HepG2 (cell line): ENCODE results near the gene TOB1. TPM values are rescaled to one million over a fixed set of nuclear protein-coding genes. Genes with fewer than 3 reads are reported as not detected.

ENCODE experiments used
- ATAC-seq: fragments of 200-7000 bp; cut with Tn5 transposase; 3 replicates; pipeline ENCODE4 v1.9.1; 2020; ENCODE audit warnings: mild to moderate bottlenecking, moderate library complexity
- BruUV-seq: library from RNA; stranded (reverse); fragments of 400-500 nt; replicated peaks from 2 replicates; lab custom pipeline; 2021; lab: Mats Ljungman, UMichigan
- CTCF ChIA-PET: fragments of 300-600 bp; formaldehyde crosslinking; extraction: SDS; loops from one replicate; lab custom pipeline; 2021; ENCODE audit warnings: low total read pairs, inconsistent platforms, low intra/inter-chr PET ratio; lab: Yijun Ruan, JAX
- POLR2A ChIA-PET: fragments of 350-600 bp; sonication (Branson Sonifier 250); formaldehyde crosslinking; loops from one replicate; lab custom pipeline; 2020; ENCODE audit warnings: antibody characterized with exemption, inconsistent platforms; lab: Yijun Ruan, JAX
- DNase-seq: peaks from one replicate; pipeline ENCODE4 v3.0.0-alpha.2; 2015; ENCODE audit warnings: low spot score
- FAIRE-seq: peaks from 3 replicates; lab custom pipeline; 2011; peaks lifted over from hg19 to GRCh38; lab: Jason Lieb, UNC
- H2AFZ ChIP-seq: one replicate; pipeline ENCODE4 v1.6.1; 2011; ENCODE audit warnings: low read length, inconsistent platforms
- H3K27ac ChIP-seq: fragments of 300-600 bp; 3 replicates; pipeline ENCODE4 v1.8.0; 2011; ENCODE audit warnings: mixed run types, mild to moderate bottlenecking, mixed read lengths, low read length, inconsistent platforms; ENCODE audit not compliant: insufficient read depth; ENCODE audit errors: extremely low read length
- H3K27me3 ChIP-seq, 2 experiments: fragments of 200-600 bp in 1 of 2; 2 replicates in 1 of 2; 3 replicates in 1 of 2; pipeline versions ENCODE4 v1.6.0 to v1.8.0; 2011; ENCODE audit warnings: low read length in 2 of 2, mild to moderate bottlenecking in 2 of 2, moderate library complexity in 2 of 2, inconsistent platforms in 1 of 2; ENCODE audit not compliant: insufficient read depth in 2 of 2, control insufficient read depth in 1 of 2
- H3K36me3 ChIP-seq, 2 experiments: fragments of 200-600 bp in 1 of 2; replicated peaks in 1 of 2; 2 replicates in 1 of 2; 3 replicates in 1 of 2; pipeline versions ENCODE4 v1.5.1 to v1.8.0; 2011; ENCODE audit warnings: low read length in 2 of 2, inconsistent platforms in 1 of 2; ENCODE audit not compliant: insufficient read depth in 2 of 2, control insufficient read depth in 1 of 2
- H3K4me1 ChIP-seq: 2 replicates; pipeline ENCODE4 v1.5.1; 2012; ENCODE audit warnings: low read length, inconsistent platforms; ENCODE audit not compliant: insufficient read depth
- H3K4me2 ChIP-seq: 2 replicates; pipeline ENCODE4 v1.6.0; 2011; ENCODE audit warnings: low read depth, low read length, inconsistent platforms
- H3K4me3 ChIP-seq, 3 experiments: fragments of 200-600 bp in 1 of 3; sonication (generic), shearing (Covaris generic) in 1 of 3; replicated peaks in 1 of 3; 2 replicates each; pipeline ENCODE4 v1.5.1; 2011 to 2016; ENCODE audit warnings: low read length in 3 of 3, inconsistent platforms in 2 of 3, low read depth in 2 of 3, mild to moderate bottlenecking in 2 of 3, control low read depth in 1 of 3, mixed read lengths in 1 of 3; ENCODE audit not compliant: insufficient read depth in 1 of 3
- H3K79me2 ChIP-seq: one replicate; pipeline ENCODE4 v1.6.1; 2011; ENCODE audit warnings: low read length, inconsistent platforms; ENCODE audit not compliant: insufficient read depth
- H3K9ac ChIP-seq: 2 replicates; pipeline ENCODE4 v1.6.0; 2011; ENCODE audit warnings: mild to moderate bottlenecking, low read depth, low read length, inconsistent platforms; ENCODE audit not compliant: insufficient read depth
- H3K9me3 ChIP-seq: 2 replicates; pipeline ENCODE4 v1.5.1; 2012; ENCODE audit warnings: mild to moderate bottlenecking, low read length
- H4K20me1 ChIP-seq: 2 replicates; pipeline ENCODE4 v1.6.0; 2011; ENCODE audit warnings: inconsistent platforms, mild to moderate bottlenecking, low read length, moderate library complexity; ENCODE audit not compliant: insufficient read depth
- ATM ChIP-seq: fragments of 450-650 bp; IDR thresholded peaks from 2 replicates; pipeline ENCODE4 v1.7.1; 2017; ENCODE audit warnings: mild to moderate bottlenecking, borderline replicate concordance
- HNRNPLL ChIP-seq: fragments of 200-400 bp; formaldehyde crosslinking; IDR thresholded peaks from 2 replicates; pipeline ENCODE4 v1.6.1; 2017; ENCODE audit warnings: mild to moderate bottlenecking, low read depth, low read length; ENCODE audit not compliant: poor library complexity, severe bottlenecking
- ZNF776 ChIP-seq: sonication (generic); formaldehyde crosslinking; IDR thresholded peaks from 2 replicates; pipeline ENCODE4 v1.4.0; 2020; ENCODE audit warnings: mild to moderate bottlenecking, missing genetic modification reagents
- WGBS: methylation state at CpG from one replicate; pipeline ENCODE4 v1.1.6; 2017; ENCODE audit warnings: low lambda C conversion rate; 5-methylcytosine and 5-hydroxymethylcytosine counted together
- in situ Hi-C: cut with HindIII; loops from 2 replicates; pipeline ENCODE4 v1.10.0; 2017; ENCODE audit warnings: low pct_unique_long_range_greater_than_20kb; ENCODE audit not compliant: extremely low pct_ligation_motif_present
- intact Hi-C: fragments of 100-400 bp; cut with micrococcal nuclease; formaldehyde crosslinking; loops from one replicate; pipeline ENCODE4 v1.10.0; 2022; ENCODE audit not compliant: unreplicated experiment
- polyA plus RNA-seq, 8 experiments: library from polyadenylated mRNA; depleted of rRNA in 3 of 8; stranded (reverse) in 7 of 8; unstranded in 1 of 8; fragments of >200 nt; fragmentation: Illumina TruSeq in 4 of 8; extraction: Trizol in 4 of 8; gene quantifications; 2 replicates each; pipeline versions ENCODE4 v1.2.1 to v1.2.3, GENCODE V29; 2011 to 2016; ENCODE audit warnings: low read depth in 4 of 8, missing spikeins in 1 of 8, mixed read lengths in 1 of 8; ENCODE audit not compliant: insufficient read depth in 1 of 8
- total RNA-seq, 5 experiments: library from RNA; depleted of rRNA; stranded (reverse); fragments of >200 nt; fragmentation: Illumina TruSeq; extraction: Trizol; gene quantifications; 2 replicates each; pipeline ENCODE4 v1.2.3, GENCODE V29; 2016; ENCODE audit warnings: low read depth in 1 of 5
- TF ChIP-seq, protein P1 (sequence below): sonication (generic); formaldehyde crosslinking; conservative IDR thresholded peaks from 2 replicates; pipeline ENCODE4 v1.4.0; 2020; ENCODE audit warnings: missing genetic modification reagents
- TF ChIP-seq, protein P2 (sequence below): sonication (generic); formaldehyde crosslinking; IDR thresholded peaks from 2 replicates; pipeline ENCODE4 v1.4.0; 2020; ENCODE audit warnings: mild to moderate bottlenecking, low read depth, missing genetic modification reagents

Gene TOB1
- total and polyA plus RNA-seq, 2 of the 13 experiments (the other 11 are each of a cell fraction or from before 2014, with no cell fraction given): 21.9 to 57.7 TPM

DNA sequence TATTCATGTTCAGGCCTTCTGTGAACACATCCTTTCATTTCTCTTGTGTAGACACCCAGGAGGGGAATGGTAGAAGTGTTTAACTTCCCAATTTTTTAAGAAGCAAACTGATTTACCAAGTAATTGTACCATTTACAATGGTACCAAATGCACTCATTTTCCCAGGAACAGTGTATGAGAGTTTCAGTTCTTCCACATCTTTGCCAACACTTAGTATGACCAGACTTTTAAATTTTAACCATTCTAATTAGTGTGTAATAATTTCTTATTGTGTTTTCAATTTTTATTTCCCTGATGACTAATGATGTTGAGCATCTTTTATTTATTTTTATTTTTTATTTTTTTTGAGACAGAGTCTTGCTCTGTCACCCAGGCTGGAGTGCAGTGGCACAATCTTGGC lies 41.0 kb downstream of the TOB1 start:
- BruUV-seq: no TSS peak
- DNase-seq (no peak), ATAC-seq (no peak), FAIRE-seq (no peak)
- Histone ChIP-seq H3K27me3 (peaks cover 0 to 27% of the 10 kb centered on the region in 2 experiments; a peak in 4 of 5 replicates), H3K4me2 (no peak overlapping the region), H3K4me3 (no peak overlapping the region), H3K36me3 (no peaks in the 10 kb centered on the region), H2AFZ (no peak overlapping the region), H3K79me2 (no peaks in the 10 kb centered on the region), H4K20me1 (no peaks in the 10 kb centered on the region), H3K27ac (no peak overlapping the region), H3K9ac (no peak overlapping the region), H3K4me1 (peaks cover 11% of the 10 kb centered on the region), H3K9me3 (no peaks in the 10 kb centered on the region)
- TF ChIP-seq, protein P1, sequence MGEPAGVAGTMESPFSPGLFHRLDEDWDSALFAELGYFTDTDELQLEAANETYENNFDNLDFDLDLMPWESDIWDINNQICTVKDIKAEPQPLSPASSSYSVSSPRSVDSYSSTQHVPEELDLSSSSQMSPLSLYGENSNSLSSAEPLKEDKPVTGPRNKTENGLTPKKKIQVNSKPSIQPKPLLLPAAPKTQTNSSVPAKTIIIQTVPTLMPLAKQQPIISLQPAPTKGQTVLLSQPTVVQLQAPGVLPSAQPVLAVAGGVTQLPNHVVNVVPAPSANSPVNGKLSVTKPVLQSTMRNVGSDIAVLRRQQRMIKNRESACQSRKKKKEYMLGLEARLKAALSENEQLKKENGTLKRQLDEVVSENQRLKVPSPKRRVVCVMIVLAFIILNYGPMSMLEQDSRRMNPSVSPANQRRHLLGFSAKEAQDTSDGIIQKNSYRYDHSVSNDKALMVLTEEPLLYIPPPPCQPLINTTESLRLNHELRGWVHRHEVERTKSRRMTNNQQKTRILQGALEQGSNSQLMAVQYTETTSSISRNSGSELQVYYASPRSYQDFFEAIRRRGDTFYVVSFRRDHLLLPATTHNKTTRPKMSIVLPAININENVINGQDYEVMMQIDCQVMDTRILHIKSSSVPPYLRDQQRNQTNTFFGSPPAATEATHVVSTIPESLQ (CRISPR knock-in tag): no peak
- TF ChIP-seq ATM: no peak
- no peak for TF ChIP-seq HNRNPLL
- in situ Hi-C loops: no loop called here
- ChIA-PET CTCF (no interaction called here), POLR2A (no interaction called here)
- intact Hi-C loops: no loop called here

DNA sequence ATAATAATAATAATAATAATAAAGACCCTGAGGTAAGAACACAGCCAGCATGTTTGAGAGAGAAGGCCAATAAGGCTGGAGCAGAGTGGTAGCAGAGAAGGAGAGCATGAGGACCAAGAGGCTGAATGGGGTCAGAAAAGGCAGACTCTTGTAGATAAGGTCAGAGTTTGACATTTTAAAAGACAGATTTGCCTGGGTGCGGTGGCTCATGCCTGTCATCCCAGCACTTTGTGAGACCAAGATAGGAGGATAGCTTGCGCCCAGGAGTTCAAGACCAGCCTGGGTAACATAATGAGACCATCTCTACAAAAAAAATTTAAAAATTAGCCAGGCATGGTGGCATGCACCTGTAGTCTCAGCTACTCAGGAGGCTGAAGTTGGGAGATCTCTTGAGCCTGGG lies 41.7 kb downstream of the TOB1 start:
- DNase-seq: no peak
- no peak overlapping the region for H3K9ac ChIP-seq
- intact Hi-C loops: no loop called here

More for the DNA sequence above, 41.7 kb downstream of the TOB1 start:
- peaks cover 11% of the 10 kb centered on the region for H3K4me1 ChIP-seq
- WGBS: 0% methylated on average over 2 of the region's 2 CpGs
- no peaks in the 10 kb centered on the region for H4K20me1 ChIP-seq
- no peak overlapping the region for H2AFZ ChIP-seq
- no TSS peak for BruUV-seq
- no peak for FAIRE-seq
- no peaks in the 10 kb centered on the region for H3K36me3 ChIP-seq
- no peak overlapping the region for H3K4me2 ChIP-seq
- TF ChIP-seq, protein P2, sequence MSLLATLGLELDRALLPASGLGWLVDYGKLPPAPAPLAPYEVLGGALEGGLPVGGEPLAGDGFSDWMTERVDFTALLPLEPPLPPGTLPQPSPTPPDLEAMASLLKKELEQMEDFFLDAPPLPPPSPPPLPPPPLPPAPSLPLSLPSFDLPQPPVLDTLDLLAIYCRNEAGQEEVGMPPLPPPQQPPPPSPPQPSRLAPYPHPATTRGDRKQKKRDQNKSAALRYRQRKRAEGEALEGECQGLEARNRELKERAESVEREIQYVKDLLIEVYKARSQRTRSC (CRISPR knock-in tag): no peak
- no peak for TF ChIP-seq ZNF776 (CRISPR knock-in tag)
- CTCF ChIA-PET: no interaction called here
- in situ Hi-C loops: no loop called here
- no peak overlapping the region for H3K27ac ChIP-seq
- POLR2A ChIA-PET: no interaction called here
- H3K9me3 ChIP-seq: no peaks in the 10 kb centered on the region
- H3K27me3 ChIP-seq: peaks cover 0 to 27% of the 10 kb centered on the region in 2 experiments; a peak in 4 of 5 replicates
- no peak overlapping the region for H3K4me3 ChIP-seq
- no peaks in the 10 kb centered on the region for H3K79me2 ChIP-seq
- ATAC-seq: no peak
